Ishikawa (cell line): ENCODE results near the gene DHRS3.

Experiments
- CEBPB ChIP-seq: IDR thresholded peaks from 2 replicates; pipeline ENCODE4 v1.6.1; 2012
- CREB1 ChIP-seq: IDR thresholded peaks from 2 replicates; pipeline ENCODE4 v1.6.1; 2012; ENCODE audit warnings: low read depth
- EGR1 ChIP-seq: IDR thresholded peaks from 2 replicates; pipeline ENCODE4 v1.6.1; 2012
- EP300 ChIP-seq: IDR thresholded peaks from 2 replicates; pipeline ENCODE4 v1.6.1; 2012; ENCODE audit warnings: borderline replicate concordance
- FOXM1 ChIP-seq: IDR thresholded peaks from 2 replicates; pipeline ENCODE4 v1.6.1; 2012; ENCODE audit warnings: low read depth, borderline replicate concordance
- MAX ChIP-seq: IDR thresholded peaks from 2 replicates; pipeline ENCODE4 v1.6.1; 2012
- NFIC ChIP-seq: IDR thresholded peaks from 2 replicates; pipeline ENCODE4 v1.6.1; 2012
- RAD21 ChIP-seq: IDR thresholded peaks from 2 replicates; pipeline ENCODE4 v1.6.1; 2012; ENCODE audit warnings: low read depth
- REST ChIP-seq: IDR thresholded peaks from 2 replicates; pipeline ENCODE4 v1.6.1; 2012; ENCODE audit warnings: low read depth, mild to moderate bottlenecking
- TAF1 ChIP-seq: IDR thresholded peaks from 2 replicates; pipeline ENCODE4 v1.6.1; 2012; ENCODE audit warnings: low read depth, mild to moderate bottlenecking
- TCF12 ChIP-seq: IDR thresholded peaks from 2 replicates; pipeline ENCODE4 v1.6.1; 2012; ENCODE audit warnings: low read depth
- TEAD4 ChIP-seq: IDR thresholded peaks from 2 replicates; pipeline ENCODE4 v1.6.1; 2012
- YY1 ChIP-seq: IDR thresholded peaks from 2 replicates; pipeline ENCODE4 v1.6.1; 2012; ENCODE audit warnings: low read depth

GRCh38 chr1:12583484-12583883, 34.5 kb downstream of the DHRS3 start:
- TF ChIP-seq TAF1 (no peak), EP300 (no peak), EGR1 (no peak), MAX (no peak), FOXM1 (no peak), CREB1 (no peak), TCF12 (no peak), RAD21 (no peak), YY1 (no peak), NFIC (no peak), REST (no peak), CEBPB (no peak), TEAD4 (no peak)
